WERI-Rb-1 (cell line): Measurements from ENCODE around the gene PCDHGB7.
"Not testable (repeated sequence)": the region's sequence is repeated elsewhere in the genome, so short reads cannot be mapped to it uniquely, and the experiment has no call there.

ENCODE experiments used
- DNase-seq: peaks from one replicate; pipeline ENCODE4 v3.0.0-alpha.2; 2020
- H3K27ac ChIP-seq: fragments of 250-450 bp; sonication (Bioruptor Pico); 2 replicates; pipeline ENCODE4 v1.5.1; 2020; ENCODE audit warnings: mild to moderate bottlenecking, moderate library complexity
- H3K27me3 ChIP-seq: fragments of 250-450 bp; sonication (Bioruptor Pico); 2 replicates; pipeline ENCODE4 v1.5.1; 2021; ENCODE audit warnings: mild to moderate bottlenecking, low read depth, moderate library complexity; ENCODE audit not compliant: insufficient read depth, severe bottlenecking
- H3K36me3 ChIP-seq: fragments of 250-450 bp; sonication (Bioruptor Pico); 2 replicates; pipeline ENCODE4 v1.5.1; 2020; ENCODE audit warnings: mild to moderate bottlenecking, moderate library complexity
- H3K4me3 ChIP-seq: 2 replicates; pipeline ENCODE4 v1.5.1; 2011; ENCODE audit warnings: low read depth, mild to moderate bottlenecking, control low read depth, low read length
- H3K9me3 ChIP-seq: fragments of 250-450 bp; sonication (Bioruptor Pico); 2 replicates; pipeline ENCODE4 v1.5.1; 2021; ENCODE audit warnings: mild to moderate bottlenecking, moderate library complexity; ENCODE audit not compliant: severe bottlenecking
- TF ChIP-seq, protein P1 (sequence below): IDR thresholded peaks from 2 replicates; pipeline ENCODE4 v1.5.1; 2011; ENCODE audit warnings: low read depth, mild to moderate bottlenecking, control low read depth, inconsistent platforms, low read length

PCDHGB7 gene

DNA sequence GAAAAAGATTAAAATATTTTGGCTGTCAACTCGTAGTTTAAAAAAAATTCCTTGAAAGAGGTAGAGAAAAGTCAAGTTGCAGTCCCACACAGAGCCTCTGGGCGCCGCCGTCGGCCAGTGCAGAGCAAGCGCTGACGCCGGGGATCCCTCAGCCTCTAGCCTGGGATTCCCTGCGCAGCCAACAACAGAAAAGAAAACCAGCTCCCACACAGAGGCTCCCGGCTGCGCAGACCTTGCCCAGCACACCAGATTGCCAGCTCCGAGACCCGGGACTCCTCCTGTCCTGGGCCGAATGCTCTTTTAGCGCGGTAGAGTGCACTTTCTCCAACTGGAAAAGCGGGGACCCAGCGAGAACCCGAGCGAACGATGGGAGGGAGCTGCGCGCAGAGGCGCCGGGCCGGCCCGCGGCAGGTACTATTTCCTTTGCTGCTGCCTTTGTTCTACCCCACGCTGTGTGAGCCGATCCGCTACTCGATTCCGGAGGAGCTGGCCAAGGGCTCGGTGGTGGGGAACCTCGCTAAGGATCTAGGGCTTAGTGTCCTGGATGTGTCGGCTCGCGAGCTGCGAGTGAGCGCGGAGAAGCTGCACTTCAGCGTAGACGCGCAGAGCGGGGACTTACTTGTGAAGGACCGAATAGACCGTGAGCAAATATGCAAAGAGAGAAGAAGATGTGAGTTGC, at the start of gene PCDHGB7:
Gene PCDHGB7 (plus strand): TSS at position 184 of the 679 bp plus-strand sequence. CDS start 183 bp downstream, at position 367.
- H3K36me3 ChIP-seq, H3K27ac ChIP-seq, H3K4me3 ChIP-seq, H3K27me3 ChIP-seq: not testable (repeated sequence)
- peaks cover 25% of the 10 kb centered on the region for H3K9me3 ChIP-seq
- DNase-seq: peak; percentile 58
- TF ChIP-seq, protein P1, sequence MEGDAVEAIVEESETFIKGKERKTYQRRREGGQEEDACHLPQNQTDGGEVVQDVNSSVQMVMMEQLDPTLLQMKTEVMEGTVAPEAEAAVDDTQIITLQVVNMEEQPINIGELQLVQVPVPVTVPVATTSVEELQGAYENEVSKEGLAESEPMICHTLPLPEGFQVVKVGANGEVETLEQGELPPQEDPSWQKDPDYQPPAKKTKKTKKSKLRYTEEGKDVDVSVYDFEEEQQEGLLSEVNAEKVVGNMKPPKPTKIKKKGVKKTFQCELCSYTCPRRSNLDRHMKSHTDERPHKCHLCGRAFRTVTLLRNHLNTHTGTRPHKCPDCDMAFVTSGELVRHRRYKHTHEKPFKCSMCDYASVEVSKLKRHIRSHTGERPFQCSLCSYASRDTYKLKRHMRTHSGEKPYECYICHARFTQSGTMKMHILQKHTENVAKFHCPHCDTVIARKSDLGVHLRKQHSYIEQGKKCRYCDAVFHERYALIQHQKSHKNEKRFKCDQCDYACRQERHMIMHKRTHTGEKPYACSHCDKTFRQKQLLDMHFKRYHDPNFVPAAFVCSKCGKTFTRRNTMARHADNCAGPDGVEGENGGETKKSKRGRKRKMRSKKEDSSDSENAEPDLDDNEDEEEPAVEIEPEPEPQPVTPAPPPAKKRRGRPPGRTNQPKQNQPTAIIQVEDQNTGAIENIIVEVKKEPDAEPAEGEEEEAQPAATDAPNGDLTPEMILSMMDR: peak; percentile 67

DNA sequence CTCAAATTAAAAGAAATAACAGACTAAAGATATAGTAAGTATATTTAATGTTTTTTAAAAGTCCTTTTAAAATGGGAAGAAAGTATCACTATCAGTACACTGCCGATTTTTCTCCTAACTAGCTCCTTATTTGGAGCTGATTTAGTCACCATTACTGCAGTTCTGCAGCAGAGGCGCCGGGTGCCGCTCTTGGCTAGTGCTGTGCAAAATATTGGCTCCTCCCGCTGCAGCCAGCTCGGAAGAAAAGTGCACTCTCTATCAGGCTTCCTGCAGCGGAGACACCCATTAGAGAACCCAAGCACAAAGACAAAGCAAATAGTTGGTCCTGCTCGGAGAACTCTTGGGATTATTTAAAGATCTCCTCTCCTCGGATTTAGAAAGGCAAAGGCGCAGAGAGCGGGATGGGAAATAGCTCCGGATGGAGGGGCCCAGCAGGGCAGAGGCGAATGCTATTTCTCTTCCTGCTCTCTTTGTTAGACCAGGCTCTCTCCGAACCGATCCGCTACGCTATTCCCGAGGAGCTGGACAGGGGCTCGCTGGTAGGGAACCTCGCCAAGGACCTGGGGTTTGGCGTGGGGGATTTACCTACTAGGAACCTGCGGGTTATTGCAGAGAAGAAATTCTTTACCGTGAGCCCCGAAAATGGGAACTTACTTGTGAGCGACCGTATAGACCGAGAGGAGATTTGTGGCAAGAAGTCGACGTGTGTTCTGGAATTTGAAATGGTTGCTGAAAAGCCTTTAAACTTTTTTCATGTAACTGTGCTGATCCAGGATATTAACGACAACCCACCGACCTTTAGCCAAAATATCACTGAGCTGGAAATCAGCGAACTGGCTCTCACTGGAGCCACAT, 47.3 kb upstream of the PCDHGB7 start, which contains the start of gene PCDHGB3:
Gene PCDHGB3 (plus strand): TSS at position 249 of the 855 bp plus-strand sequence. CDS start 153 bp downstream, at position 402.
- H3K4me3 ChIP-seq: no peak within 1 kb of the TSS
- no peak within 1 kb of the TSS for H3K27ac ChIP-seq
- TF ChIP-seq, protein P1: no peak
- no peak for DNase-seq
- H3K36me3 ChIP-seq: no peaks in the 10 kb centered on the region
- peaks cover 28% of the 10 kb centered on the region for H3K9me3 ChIP-seq
- H3K27me3 ChIP-seq: no peaks in the 10 kb centered on the region

DNA sequence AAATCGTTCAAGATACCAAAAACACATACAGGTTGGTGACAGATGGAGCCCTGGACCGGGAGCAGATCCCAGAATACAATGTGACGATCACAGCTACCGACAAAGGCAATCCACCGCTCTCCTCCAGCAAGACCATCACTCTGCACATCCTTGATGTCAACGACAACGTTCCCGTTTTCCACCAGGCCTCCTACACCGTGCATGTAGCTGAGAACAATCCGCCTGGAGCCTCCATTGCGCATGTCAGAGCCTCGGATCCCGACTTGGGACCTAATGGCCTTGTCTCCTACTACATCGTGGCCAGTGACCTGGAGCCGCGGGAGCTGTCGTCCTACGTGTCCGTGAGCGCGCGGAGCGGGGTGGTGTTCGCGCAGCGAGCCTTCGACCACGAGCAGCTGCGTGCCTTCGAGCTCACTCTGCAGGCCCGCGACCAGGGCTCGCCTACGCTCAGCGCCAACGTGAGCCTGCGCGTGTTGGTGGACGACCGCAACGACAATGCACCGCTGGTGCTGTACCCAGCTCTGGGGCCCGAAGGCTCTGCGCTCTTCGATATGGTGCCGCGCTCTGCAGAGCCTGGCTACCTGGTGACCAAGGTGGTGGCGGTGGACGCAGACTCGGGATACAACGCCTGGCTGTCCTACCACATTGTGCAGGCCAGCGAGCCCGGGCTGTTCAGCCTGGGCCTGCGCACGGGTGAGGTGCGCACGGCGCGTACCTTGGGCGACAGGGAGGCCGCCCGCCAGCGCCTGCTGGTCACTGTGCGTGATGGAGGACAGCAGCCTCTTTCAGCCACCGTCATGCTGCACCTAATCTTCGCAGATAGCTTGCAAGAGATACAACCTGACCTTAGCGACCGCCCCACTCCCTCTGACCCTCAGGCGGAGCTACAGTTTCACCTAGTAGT, 45.7 kb upstream of the PCDHGB7 start:
- Histone ChIP-seq H3K4me3 (no peak overlapping the region), H3K27me3 (no peaks in the 10 kb centered on the region), H3K9me3 (peaks cover 30% of the 10 kb centered on the region), H3K27ac (no peak overlapping the region), H3K36me3 (no peaks in the 10 kb centered on the region)
- no peak for DNase-seq
- TF ChIP-seq, protein P1: no peak

DNA sequence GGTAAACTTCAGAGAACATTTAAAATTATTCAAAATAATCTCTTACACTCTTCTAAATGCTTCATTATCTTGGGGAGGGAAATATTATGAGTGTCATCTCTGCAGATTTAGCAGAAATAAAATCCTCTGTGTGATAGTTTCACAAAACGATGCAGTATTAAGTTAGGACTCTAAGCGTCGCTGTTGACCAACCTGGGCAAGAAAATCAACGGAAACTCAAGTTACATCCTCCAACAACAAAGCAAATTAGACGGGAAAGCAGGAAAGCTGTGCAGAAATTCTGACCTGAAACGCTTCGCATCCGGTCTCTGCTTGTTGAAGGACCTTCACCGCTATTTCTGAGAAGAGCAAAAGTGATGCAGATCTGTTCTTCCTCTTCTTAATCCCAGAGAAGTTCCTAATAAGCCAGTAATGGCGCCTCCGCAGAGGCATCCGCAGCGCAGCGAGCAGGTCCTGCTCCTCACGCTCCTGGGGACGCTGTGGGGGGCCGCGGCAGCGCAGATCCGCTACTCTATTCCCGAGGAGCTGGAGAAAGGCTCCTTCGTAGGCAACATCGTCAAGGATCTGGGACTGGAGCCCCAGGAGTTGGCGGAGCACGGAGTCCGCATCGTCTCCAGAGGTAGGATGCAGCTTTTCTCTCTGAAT, 43.7 kb upstream of the PCDHGB7 start, which contains the start of gene PCDHGA6:
Gene PCDHGA6 (plus strand): TSS at position 219 of the 645 bp plus-strand sequence. CDS start 193 bp downstream, at position 412.
- no peaks in the 10 kb centered on the region for H3K36me3 ChIP-seq
- H3K27me3 ChIP-seq: no peaks in the 10 kb centered on the region
- DNase-seq: no peak
- H3K9me3 ChIP-seq: peaks cover 30% of the 10 kb centered on the region
- H3K27ac ChIP-seq: no peak within 1 kb of the TSS
- no peak within 1 kb of the TSS for H3K4me3 ChIP-seq
- TF ChIP-seq, protein P1: no peak

DNA sequence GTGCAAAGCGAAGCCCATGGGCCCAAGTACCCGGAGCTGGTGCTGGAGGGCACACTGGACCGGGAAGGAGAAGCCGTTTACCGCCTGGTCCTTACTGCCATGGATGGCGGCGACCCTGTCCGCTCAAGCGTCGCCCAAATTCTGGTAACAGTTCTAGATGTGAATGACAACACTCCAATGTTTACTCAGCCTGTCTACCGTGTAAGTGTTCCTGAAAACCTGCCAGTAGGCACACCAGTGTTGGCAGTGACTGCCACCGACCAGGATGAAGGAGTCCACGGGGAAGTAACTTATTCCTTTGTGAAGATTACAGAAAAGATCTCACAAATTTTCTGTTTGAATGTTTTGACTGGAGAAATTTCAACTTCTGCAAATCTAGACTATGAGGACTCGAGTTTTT, 42.9 kb upstream of the PCDHGB7 start:
- TF ChIP-seq, protein P1: no peak
- Histone ChIP-seq H3K9me3 (peaks cover 30% of the 10 kb centered on the region), H3K4me3 (no peak overlapping the region), H3K36me3 (no peaks in the 10 kb centered on the region), H3K27me3 (no peaks in the 10 kb centered on the region), H3K27ac (no peak overlapping the region)
- no peak for DNase-seq

DNA sequence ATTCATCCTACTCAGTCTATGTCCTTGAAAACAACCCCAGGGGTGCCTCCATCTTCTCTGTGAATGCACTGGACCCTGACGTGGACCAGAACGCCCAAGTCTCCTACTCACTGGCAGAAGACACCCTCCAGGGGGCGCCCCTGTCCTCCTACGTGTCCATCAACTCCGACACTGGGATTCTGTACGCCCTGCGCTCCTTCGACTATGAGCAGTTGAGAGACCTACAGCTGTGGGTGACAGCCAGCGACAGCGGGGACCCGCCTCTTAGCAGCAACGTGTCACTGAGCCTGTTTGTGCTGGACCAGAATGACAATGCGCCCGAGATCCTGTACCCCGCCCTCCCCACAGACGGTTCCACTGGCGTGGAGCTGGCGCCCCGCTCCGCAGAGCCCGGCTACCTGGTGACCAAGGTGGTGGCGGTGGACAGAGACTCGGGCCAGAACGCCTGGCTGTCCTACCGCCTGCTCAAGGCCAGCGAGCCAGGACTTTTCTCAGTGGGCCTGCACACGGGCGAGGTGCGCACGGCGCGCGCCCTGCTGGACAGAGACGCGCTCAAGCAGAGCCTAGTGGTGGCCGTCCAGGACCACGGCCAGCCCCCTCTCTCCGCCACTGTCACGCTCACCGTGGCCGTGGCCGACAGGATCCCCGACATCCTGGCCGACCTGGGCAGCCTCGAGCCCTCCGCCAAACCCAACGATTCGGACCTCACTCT, 41.9 kb upstream of the PCDHGB7 start:
- H3K4me3 ChIP-seq, DNase-seq, H3K36me3 ChIP-seq, H3K27ac ChIP-seq, H3K27me3 ChIP-seq: not testable (repeated sequence)
- peaks cover 29% of the 10 kb centered on the region for H3K9me3 ChIP-seq
